Activated T-helper 9 cell treated with anti-CD3 and anti-CD28 coated beads, Interleukin-2, amount 50 U/mL, for 16 hours (primary cell): Measurements from ENCODE around the gene TBC1D17.
A peak's percentile ranks its signal among the peaks of the same experiment; 100 is the strongest.

Experiments
- DNase-seq: peaks from one replicate; pipeline ENCODE4 v3.0.0-alpha.2; 2020; ENCODE audit warnings: low read depth

Gene TBC1D17

GRCh38 chr19:49877020-49877878, at the start of gene TBC1D17, which contains the start of gene AKT1S1:
TBC1D17 (plus strand) TSS chr19:49877702; CDS start chr19:49877724, 22 bp downstream.
AKT1S1 (minus strand) TSS chr19:49877355; CDS start chr19:49873295, 4,060 bp downstream.
- peak; percentile 96 for DNase-seq

- DNase-seq = no peak
These were observed 48.3 kb upstream of the TBC1D17 start for GRCh38 chr19:49829200-49829599.

- no peak for DNase-seq
These were observed 47.8 kb upstream of the TBC1D17 start for GRCh38 chr19:49829721-49830120.

- DNase-seq = no peak
These were observed 46.7 kb upstream of the TBC1D17 start for GRCh38 chr19:49830766-49831165.

GRCh38 chr19:49831592-49831991, 45.9 kb upstream of the TBC1D17 start:
- no peak for DNase-seq

GRCh38 chr19:49832556-49832955, 44.9 kb upstream of the TBC1D17 start:
- DNase-seq = no peak

GRCh38 chr19:49833599-49833998, 43.9 kb upstream of the TBC1D17 start:
- DNase-seq = no peak

GRCh38 chr19:49835562-49835961, 41.9 kb upstream of the TBC1D17 start:
- DNase-seq = no peak

- DNase-seq = no peak
These were observed 41.1 kb upstream of the TBC1D17 start for GRCh38 chr19:49836176-49837008.

- DNase-seq = no peak
These were observed 40.5 kb upstream of the TBC1D17 start for GRCh38 chr19:49837009-49837310.

- no peak for DNase-seq
These were observed 40.1 kb upstream of the TBC1D17 start for GRCh38 chr19:49837425-49837824.

GRCh38 chr19:49838885-49839588, 38.5 kb upstream of the TBC1D17 start:
- DNase-seq = no peak

GRCh38 chr19:49839713-49840112, 37.8 kb upstream of the TBC1D17 start:
- DNase-seq = no peak

- DNase-seq = no peak
These were observed 37.2 kb upstream of the TBC1D17 start for GRCh38 chr19:49840321-49840720.

- DNase-seq = no peak
These were observed 36.7 kb upstream of the TBC1D17 start for GRCh38 chr19:49840736-49841249.

- no peak for DNase-seq
These were observed 34.2 kb upstream of the TBC1D17 start for GRCh38 chr19:49843265-49843664.

- DNase-seq = no peak
These were observed 33.1 kb upstream of the TBC1D17 start for GRCh38 chr19:49844138-49845095.

GRCh38 chr19:49845414-49845813, 32.1 kb upstream of the TBC1D17 start:
- DNase-seq = no peak

- DNase-seq = no peak
These were observed 31.1 kb upstream of the TBC1D17 start for GRCh38 chr19:49846408-49846807.

GRCh38 chr19:49847731-49848696, 29.5 kb upstream of the TBC1D17 start:
- no peak for DNase-seq
